Measurements from ENCODE around the gene CYFIP2. TPM values are rescaled to one million over a fixed set of nuclear protein-coding genes. Genes with fewer than 3 reads are reported as not detected.

Gene CYFIP2
- total RNA-seq, 1 donor, result 12.4 TPM

DNA sequence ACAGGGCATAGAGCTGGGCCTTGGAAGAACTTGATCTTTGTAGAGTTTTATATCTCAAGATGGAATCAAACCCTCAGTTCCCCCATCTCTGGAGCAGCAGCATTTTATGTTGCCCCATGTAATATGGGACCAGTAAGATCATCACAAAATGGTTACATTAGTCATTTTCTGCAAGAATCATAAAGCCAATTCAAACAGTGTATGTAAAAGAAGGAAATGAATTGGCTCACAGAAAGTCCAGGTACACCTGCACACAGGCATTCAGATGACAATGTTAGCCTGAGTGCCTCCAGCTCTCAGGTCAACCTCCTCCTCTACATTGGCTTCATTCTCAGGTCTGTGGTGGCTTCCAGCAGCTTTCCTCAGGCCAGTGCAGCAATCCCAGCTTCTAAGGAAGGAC is 35.1 kb downstream of the CYFIP2 start:
- TF ChIP-seq CTCF (IDR thresholded peaks at IDR 0.05; ENCODE audit: insufficient read depth, low read length), result no peak
- no peak overlapping the region for H3K4me3 ChIP-seq (ENCODE audit: low read depth, low read length)
- DNase-seq (ENCODE audit: low read depth), result no peak

DNA sequence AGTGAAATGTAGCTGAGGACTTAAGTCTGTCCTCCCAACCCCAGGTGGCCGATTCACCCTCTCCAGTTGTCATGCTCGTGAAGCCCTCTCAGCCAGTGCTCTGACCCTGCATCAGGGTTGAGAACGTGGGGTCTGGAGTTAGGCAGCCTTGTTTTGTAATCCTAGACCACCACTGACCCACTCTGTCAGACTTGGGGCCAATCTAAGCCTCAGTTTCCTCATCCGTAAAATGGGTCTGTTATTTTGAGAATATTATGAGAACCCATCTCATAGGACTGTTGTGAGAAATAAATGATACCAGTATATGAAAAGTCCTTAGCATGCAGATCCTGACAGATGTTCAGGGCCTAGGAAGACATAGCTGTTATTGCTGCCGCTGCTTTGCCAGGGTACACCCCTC is 37.1 kb downstream of the CYFIP2 start:
- DNase-seq (ENCODE audit: low read depth), result no peak
- no peak for TF ChIP-seq CTCF (IDR thresholded peaks at IDR 0.05; ENCODE audit: insufficient read depth, low read length)
- no peak overlapping the region for H3K4me3 ChIP-seq (ENCODE audit: low read depth, low read length)

DNA sequence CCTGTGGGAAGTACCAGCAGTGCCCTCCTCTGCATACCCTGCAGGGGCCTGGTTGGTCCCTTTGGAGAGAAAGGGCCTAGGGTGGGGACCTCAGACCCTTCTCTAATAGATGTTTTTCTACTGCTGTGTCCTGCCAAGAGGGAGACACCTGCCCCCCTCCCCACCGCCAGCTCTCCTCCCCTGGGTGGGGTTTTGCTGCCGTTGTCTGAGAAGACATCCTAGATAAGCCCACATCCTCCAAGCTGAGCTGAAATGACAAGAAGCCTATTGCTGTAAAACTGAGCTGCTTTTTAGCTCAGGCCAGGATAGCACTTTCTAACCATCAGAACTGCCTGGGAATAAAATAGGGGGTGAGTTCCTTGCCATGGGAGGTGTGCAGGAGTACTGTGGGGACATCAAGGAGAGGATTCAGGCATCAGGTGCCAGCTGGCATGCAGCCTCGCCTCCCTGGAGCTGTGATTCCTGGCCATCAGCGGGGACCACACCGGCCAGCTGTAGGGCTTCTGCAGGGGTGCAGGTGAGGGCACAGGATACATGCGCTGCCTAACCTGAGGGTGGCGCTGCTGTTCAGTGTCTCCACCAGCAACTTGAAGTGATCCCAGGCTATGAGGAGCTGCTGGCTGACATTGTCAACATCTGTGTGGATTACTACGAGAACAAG is 37.9 kb downstream of the CYFIP2 start:
- peak; percentile 3 for TF ChIP-seq CTCF (IDR thresholded peaks at IDR 0.05; ENCODE audit: insufficient read depth, low read length)
- no peak for DNase-seq (ENCODE audit: low read depth)
- H3K4me3 ChIP-seq (ENCODE audit: low read depth, low read length), result no peak overlapping the region

DNA sequence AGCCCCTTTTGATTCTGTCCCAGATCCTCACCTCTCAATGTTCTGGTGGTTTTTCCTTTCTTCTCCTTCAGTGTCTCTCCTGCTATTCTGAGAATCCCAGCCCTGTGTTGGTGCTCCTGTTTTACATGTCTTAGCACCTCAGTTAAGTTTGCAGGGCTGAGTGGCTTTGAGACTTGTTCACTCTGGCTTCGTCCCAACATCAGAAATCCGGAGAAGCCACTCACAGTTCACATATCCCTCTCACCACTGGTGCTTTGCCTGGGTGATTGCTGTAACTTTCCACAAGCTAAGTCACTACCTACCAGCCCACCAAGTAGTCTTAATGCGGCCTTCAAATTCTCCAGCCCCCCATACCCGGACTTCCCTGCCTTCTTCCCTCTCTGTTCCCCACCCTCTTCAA is 40.2 kb downstream of the CYFIP2 start:
- H3K4me3 ChIP-seq (ENCODE audit: low read depth, low read length), result no peak overlapping the region
- no peak for TF ChIP-seq CTCF (IDR thresholded peaks at IDR 0.05; ENCODE audit: insufficient read depth, low read length)
- no peak for DNase-seq (ENCODE audit: low read depth)

GRCh38 chr5:157306692-157307471 is 41.0 kb downstream of the CYFIP2 start:
- TF ChIP-seq CTCF (IDR thresholded peaks at IDR 0.05; ENCODE audit: insufficient read depth, low read length), result no peak
- H3K4me3 ChIP-seq (ENCODE audit: low read depth, low read length), result no peak overlapping the region
- DNase-seq (ENCODE audit: low read depth), result no peak

- peak; percentile 11 for TF ChIP-seq CTCF (IDR thresholded peaks at IDR 0.05; ENCODE audit: insufficient read depth, low read length)
- DNase-seq (ENCODE audit: low read depth), result peak; percentile 63
- no peak overlapping the region for H3K4me3 ChIP-seq (ENCODE audit: low read depth, low read length)
These were observed 43.0 kb downstream of the CYFIP2 start for GRCh38 chr5:157308836-157309465.
